MCF 10A (cell line): ENCODE results near the gene TMEM256. TPM values are rescaled to one million over a fixed set of nuclear protein-coding genes. Genes with fewer than 3 reads are reported as not detected.

Experiments used
- BruUV-seq: library from RNA; stranded (reverse); fragments of 400-500 nt; replicated peaks from 2 replicates; lab custom pipeline; 2021; lab: Mats Ljungman, UMichigan
- CTCF ChIA-PET: fragments of 300-600 bp; sonication (Branson Sonifier 250); formaldehyde crosslinking; extraction: SDS; loops from one replicate; lab custom pipeline; 2021; ENCODE audit warnings: antibody characterized with exemption, inconsistent platforms; lab: Yijun Ruan, JAX
- POLR2A ChIA-PET: fragments of 300-600, 350-650 bp; sonication (Branson Sonifier 250); formaldehyde crosslinking; extraction: SDS; loops from one replicate; lab custom pipeline; 2020; ENCODE audit warnings: antibody characterized with exemption, inconsistent platforms; lab: Yijun Ruan, JAX
- DNase-seq: peaks from one replicate; pipeline ENCODE4 v3.0.0-alpha.2; 2018; ENCODE audit not compliant: unreplicated experiment
- H3K27ac Mint-ChIP-seq: one replicate; pipeline ENCODE4 v1.8.0; 2022; ENCODE audit warnings: mild to moderate bottlenecking, low read depth, mixed read lengths; ENCODE audit not compliant: unreplicated experiment
- H3K27me3 Mint-ChIP-seq: one replicate; pipeline ENCODE4 v1.8.0; 2022; ENCODE audit warnings: mixed read lengths; ENCODE audit not compliant: insufficient read depth, unreplicated experiment
- H3K36me3 Mint-ChIP-seq: one replicate; pipeline ENCODE4 v1.8.0; 2022; ENCODE audit warnings: mild to moderate bottlenecking, moderate library complexity, mixed read lengths; ENCODE audit not compliant: insufficient read depth, unreplicated experiment
- H3K4me1 Mint-ChIP-seq: one replicate; pipeline ENCODE4 v1.8.0; 2022; ENCODE audit warnings: mixed read lengths; ENCODE audit not compliant: insufficient read depth, unreplicated experiment
- H3K4me3 Mint-ChIP-seq: one replicate; pipeline ENCODE4 v1.8.0; 2022; ENCODE audit warnings: mild to moderate bottlenecking, moderate library complexity, mixed read lengths; ENCODE audit not compliant: unreplicated experiment
- H3K9me3 Mint-ChIP-seq: one replicate; pipeline ENCODE4 v1.8.0; 2022; ENCODE audit warnings: mixed read lengths; ENCODE audit not compliant: unreplicated experiment
- intact Hi-C: fragments of 100-400 bp; cut with micrococcal nuclease; formaldehyde crosslinking; loops from 2 replicates; pipeline ENCODE4 v1.14.1; 2022
- total RNA-seq: library from RNA; stranded (reverse); gene quantifications from 2 replicates; pipeline ENCODE4 v1.2.3, GENCODE V29; 2022
- TF ChIP-seq, protein P1 (sequence below): fragments of 200-600 bp; IDR thresholded peaks from one replicate; pipeline ENCODE4 v1.8.0; 2022; ENCODE audit warnings: antibody characterized with exemption, mild to moderate bottlenecking; ENCODE audit not compliant: unreplicated experiment

The TMEM256 gene
- total RNA-seq, 1 experiment from 2014 or later, result 42.9 TPM

DNA sequence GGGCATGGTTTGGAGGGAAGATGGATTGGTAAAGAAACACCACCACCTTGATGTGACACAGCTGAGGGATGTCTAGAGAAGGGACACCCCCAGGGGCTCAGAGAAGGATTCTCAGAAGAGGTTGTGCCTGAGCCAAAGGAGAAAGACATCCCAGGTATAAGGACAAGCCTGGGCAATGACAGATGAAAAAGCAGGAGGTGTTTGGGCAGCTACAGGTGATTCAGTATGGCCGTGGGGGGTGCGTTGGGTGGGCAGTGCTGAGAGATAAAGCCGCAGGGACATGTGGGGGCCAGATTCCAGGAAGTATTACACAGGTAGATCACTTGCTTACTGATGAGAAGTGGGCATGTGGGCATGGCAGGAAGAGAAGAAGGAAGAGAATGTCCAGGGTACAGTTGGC, 42.0 kb downstream of the TMEM256 start:
- TF ChIP-seq, protein P1, sequence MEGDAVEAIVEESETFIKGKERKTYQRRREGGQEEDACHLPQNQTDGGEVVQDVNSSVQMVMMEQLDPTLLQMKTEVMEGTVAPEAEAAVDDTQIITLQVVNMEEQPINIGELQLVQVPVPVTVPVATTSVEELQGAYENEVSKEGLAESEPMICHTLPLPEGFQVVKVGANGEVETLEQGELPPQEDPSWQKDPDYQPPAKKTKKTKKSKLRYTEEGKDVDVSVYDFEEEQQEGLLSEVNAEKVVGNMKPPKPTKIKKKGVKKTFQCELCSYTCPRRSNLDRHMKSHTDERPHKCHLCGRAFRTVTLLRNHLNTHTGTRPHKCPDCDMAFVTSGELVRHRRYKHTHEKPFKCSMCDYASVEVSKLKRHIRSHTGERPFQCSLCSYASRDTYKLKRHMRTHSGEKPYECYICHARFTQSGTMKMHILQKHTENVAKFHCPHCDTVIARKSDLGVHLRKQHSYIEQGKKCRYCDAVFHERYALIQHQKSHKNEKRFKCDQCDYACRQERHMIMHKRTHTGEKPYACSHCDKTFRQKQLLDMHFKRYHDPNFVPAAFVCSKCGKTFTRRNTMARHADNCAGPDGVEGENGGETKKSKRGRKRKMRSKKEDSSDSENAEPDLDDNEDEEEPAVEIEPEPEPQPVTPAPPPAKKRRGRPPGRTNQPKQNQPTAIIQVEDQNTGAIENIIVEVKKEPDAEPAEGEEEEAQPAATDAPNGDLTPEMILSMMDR, result no peak
- no peak overlapping the region for H3K4me3 Mint-ChIP-seq
- peaks cover 7% of the 10 kb centered on the region for H3K4me1 Mint-ChIP-seq
- no peaks in the 10 kb centered on the region for H3K9me3 Mint-ChIP-seq
- H3K36me3 Mint-ChIP-seq, result no peaks in the 10 kb centered on the region
- BruUV-seq, result no TSS peak
- H3K27me3 Mint-ChIP-seq, result no peaks in the 10 kb centered on the region
- no peak overlapping the region for H3K27ac Mint-ChIP-seq
- CTCF ChIA-PET, result interaction anchor here (0.6 to 1.7 kb wide), 4 partner anchors 15 to 198 kb away, joined by 3 to 12 read pairs (median 4); no protein-coding TSS in a partner anchor
- intact Hi-C loops, result no loop called here
- POLR2A ChIA-PET, result interaction anchor here (0.5 to 2.6 kb wide), 8 partner anchors 19 to 337 kb away, joined by 3 to 8 read pairs (median 3); partner anchors contain the start of genes TMEM102, TMEM256 and TNK1
- no peak for DNase-seq

DNA sequence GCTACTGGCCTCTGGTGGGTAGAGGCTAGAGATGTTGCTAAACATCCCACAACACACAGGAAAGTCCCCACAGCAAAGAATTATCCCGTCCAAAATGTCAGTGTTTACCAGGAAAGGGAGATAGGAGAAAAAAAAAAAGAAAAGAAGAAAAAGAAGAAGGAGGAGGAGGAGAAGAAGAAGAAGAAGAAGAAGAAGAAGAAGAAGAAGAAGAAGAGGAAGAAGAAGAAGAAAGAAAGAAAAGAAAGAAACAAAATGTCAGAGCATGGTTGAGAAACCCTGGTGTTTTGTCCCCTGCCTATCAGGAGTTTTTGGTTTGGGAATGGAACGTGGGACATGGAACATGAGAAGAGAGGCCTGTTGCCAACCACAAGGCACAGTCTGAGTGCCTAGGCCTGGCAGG, 46.5 kb downstream of the TMEM256 start:
- Mint-ChIP-seq H3K9me3 (no peaks in the 10 kb centered on the region), H3K4me1 (peaks cover 19% of the 10 kb centered on the region), H3K27me3 (no peaks in the 10 kb centered on the region), H3K27ac (no peak overlapping the region), H3K4me3 (no peak overlapping the region), H3K36me3 (peaks cover 7% of the 10 kb centered on the region)
- intact Hi-C loops, result loop anchor here (2.0 to 10.0 kb wide), 2 partner anchors 47 to 327 kb away; partner anchors contain the start of genes TMEM256, TP53 and WRAP53
- ChIA-PET POLR2A (interaction anchor here (1.0 kb wide), 1 partner anchor 127 kb away, joined by 3 read pairs; the partner anchor contains the start of gene POLR2A), CTCF (interaction anchor here (0.8 to 6.0 kb wide), 5 partner anchors 8 to 79 kb away, joined by 4 to 57 read pairs (median 6); partner anchors contain the start of gene TMEM102)
- DNase-seq, result no peak
- no TSS peak for BruUV-seq
- TF ChIP-seq, protein P1, result no peak

DNA sequence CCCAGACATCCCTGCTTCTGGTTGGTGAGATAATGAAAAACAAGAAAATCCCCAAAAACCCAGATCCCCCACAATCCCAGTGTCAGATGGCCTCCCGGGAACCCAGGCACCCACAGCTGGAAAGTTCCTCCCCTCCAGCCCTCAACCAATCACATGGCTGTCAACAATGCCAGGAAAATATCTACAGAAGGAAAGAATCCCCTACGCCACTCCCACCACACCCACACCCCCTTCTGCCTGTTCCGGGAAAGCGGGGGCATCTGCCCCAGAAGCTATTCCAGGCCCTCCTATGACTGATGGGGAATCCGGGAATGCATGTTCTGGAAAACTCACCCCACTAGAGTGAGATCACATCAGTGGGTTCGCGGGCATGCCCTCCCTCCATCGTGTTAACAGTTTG, 47.1 kb downstream of the TMEM256 start:
- no TSS peak for BruUV-seq
- POLR2A ChIA-PET, result interaction anchor here (1.0 to 3.8 kb wide), 5 partner anchors 23 to 128 kb away, joined by 3 to 24 read pairs (median 8); partner anchors contain the start of genes PLSCR3, POLR2A, TMEM256 and TNK1
- CTCF ChIA-PET, result interaction anchor here (0.7 to 6.0 kb wide), 17 partner anchors 9 to 330 kb away, joined by 3 to 57 read pairs (median 5); partner anchors contain the start of genes PLSCR3, TMEM102, TNK1 and TP53
- Mint-ChIP-seq H3K36me3 (peaks cover 7% of the 10 kb centered on the region), H3K27me3 (no peaks in the 10 kb centered on the region), H3K27ac (no peak overlapping the region), H3K4me1 (peaks cover 13% of the 10 kb centered on the region), H3K4me3 (no peak overlapping the region), H3K9me3 (no peaks in the 10 kb centered on the region)
- no peak for DNase-seq
- TF ChIP-seq, protein P1, result no peak
- intact Hi-C loops, result loop anchor here (1.0 to 10.0 kb wide), 4 partner anchors 48 to 328 kb away; partner anchors contain the start of genes SENP3, TMEM102, TMEM256 and TP53

DNA sequence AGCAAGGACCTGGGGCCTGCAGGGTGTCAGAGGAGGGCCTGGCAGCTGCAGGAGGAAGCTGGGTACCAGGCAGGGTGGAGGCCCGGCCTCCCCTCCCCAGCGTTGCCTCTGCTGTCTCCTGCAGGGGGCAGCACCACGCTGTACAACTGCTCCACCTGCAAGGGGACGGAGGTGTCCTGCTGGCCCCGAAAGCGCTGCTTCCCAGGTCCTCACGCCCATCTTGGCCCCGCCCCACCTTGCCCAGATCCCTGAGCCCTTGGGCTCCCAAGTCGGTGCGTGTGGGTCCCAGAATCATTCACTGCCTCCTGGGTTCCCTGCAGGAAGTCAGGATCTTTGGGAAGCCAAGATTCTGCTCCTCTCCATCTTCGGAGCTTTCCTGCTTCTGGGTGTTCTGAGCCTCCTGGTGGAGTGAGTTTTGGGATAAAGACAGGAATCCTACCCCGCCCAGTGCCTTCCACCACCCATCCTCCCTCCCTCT, 47.8 kb downstream of the TMEM256 start:
- Mint-ChIP-seq H3K27me3 (no peaks in the 10 kb centered on the region), H3K4me3 (no peak overlapping the region), H3K9me3 (no peaks in the 10 kb centered on the region), H3K4me1 (peaks cover 11% of the 10 kb centered on the region), H3K36me3 (peaks cover 11% of the 10 kb centered on the region), H3K27ac (peak overlapping the region; percentile 12)
- ChIA-PET POLR2A (interaction anchor here (0.7 to 7.3 kb wide), 13 partner anchors 24 to 227 kb away, joined by 3 to 76 read pairs (median 4); partner anchors contain the start of genes MPDU1, NEURL4, PLSCR3 and POLR2A), CTCF (interaction anchor here (0.6 to 6.0 kb wide), 38 partner anchors 9 to 360 kb away, joined by 3 to 57 read pairs (median 4); partner anchors contain the start of genes GABARAP, PLSCR3, POLR2A and TMEM102)
- intact Hi-C loops, result loop anchor here (1.0 to 10.0 kb wide), 4 partner anchors 49 to 329 kb away; partner anchors contain the start of genes SENP3, TMEM102, TMEM256 and TP53
- TF ChIP-seq, protein P1, result peak; percentile 96
- BruUV-seq, result no TSS peak
- peak; percentile 88 for DNase-seq
